ENCODE measurements around the gene HTT.
"Not testable (repeated sequence)": the region's sequence is repeated elsewhere in the genome, so short reads cannot be mapped to it uniquely, and the experiment has no call there.

HTT gene

GRCh38 chr4:3116955-3117354, 42.5 kb downstream of the HTT start:
- no peak for DNase-seq (ENCODE audit: extremely low read depth in 1 of 2, low read depth in 1 of 2)

GRCh38 chr4:3118312-3118711, 43.8 kb downstream of the HTT start:
- DNase-seq (ENCODE audit: extremely low read depth in 1 of 2, low read depth in 1 of 2), result no peak

GRCh38 chr4:3119464-3119863, 45.0 kb downstream of the HTT start:
- DNase-seq (ENCODE audit: extremely low read depth in 1 of 2, low read depth in 1 of 2), result no peak

- no peak for DNase-seq (ENCODE audit: extremely low read depth in 1 of 2, low read depth in 1 of 2)
These were observed 46.6 kb downstream of the HTT start for GRCh38 chr4:3121110-3121509.

- DNase-seq (ENCODE audit: extremely low read depth in 1 of 2, low read depth in 1 of 2), result no peak
These were observed 47.1 kb downstream of the HTT start for GRCh38 chr4:3121596-3121995.

- DNase-seq (ENCODE audit: extremely low read depth in 1 of 2, low read depth in 1 of 2), result no peak
These were observed 47.6 kb downstream of the HTT start for GRCh38 chr4:3122081-3122563.

- DNase-seq (ENCODE audit: extremely low read depth in 1 of 2, low read depth in 1 of 2), result no peak
These were observed 48.7 kb downstream of the HTT start for GRCh38 chr4:3123181-3123671.

- no peak for DNase-seq (ENCODE audit: extremely low read depth in 1 of 2, low read depth in 1 of 2)
These were observed 49.7 kb downstream of the HTT start for GRCh38 chr4:3124070-3124767.

- no peak for DNase-seq (ENCODE audit: extremely low read depth in 1 of 2, low read depth in 1 of 2)
These were observed 52.6 kb downstream of the HTT start for GRCh38 chr4:3127112-3127511.

- DNase-seq (ENCODE audit: extremely low read depth in 1 of 2, low read depth in 1 of 2), result no peak
These were observed 53.6 kb downstream of the HTT start for GRCh38 chr4:3128058-3128457.

GRCh38 chr4:3128976-3129375, 54.5 kb downstream of the HTT start:
- DNase-seq (ENCODE audit: extremely low read depth in 1 of 2, low read depth in 1 of 2), result no peak

GRCh38 chr4:3130201-3130600, 55.7 kb downstream of the HTT start:
- no peak for DNase-seq (ENCODE audit: extremely low read depth in 1 of 2, low read depth in 1 of 2)

- DNase-seq (ENCODE audit: extremely low read depth in 1 of 2, low read depth in 1 of 2), result no peak
These were observed 56.3 kb downstream of the HTT start for GRCh38 chr4:3130826-3131225.

- DNase-seq (ENCODE audit: extremely low read depth in 1 of 2, low read depth in 1 of 2), result no peak
These were observed 59.7 kb downstream of the HTT start for GRCh38 chr4:3134201-3134600.

- no peak for DNase-seq (ENCODE audit: extremely low read depth in 1 of 2, low read depth in 1 of 2)
These were observed 60.9 kb downstream of the HTT start for GRCh38 chr4:3135155-3136011.

GRCh38 chr4:3136454-3136853, 62.0 kb downstream of the HTT start:
- DNase-seq (ENCODE audit: extremely low read depth in 1 of 2, low read depth in 1 of 2), result no peak

GRCh38 chr4:3137908-3138307, 63.4 kb downstream of the HTT start:
- DNase-seq (ENCODE audit: extremely low read depth in 1 of 2, low read depth in 1 of 2), result no peak

GRCh38 chr4:3145234-3145924, 70.9 kb downstream of the HTT start:
- no peak for DNase-seq (ENCODE audit: extremely low read depth in 1 of 2, low read depth in 1 of 2)

GRCh38 chr4:3148926-3149325, 74.4 kb downstream of the HTT start:
- DNase-seq (ENCODE audit: extremely low read depth in 1 of 2, low read depth in 1 of 2), result no peak

GRCh38 chr4:3151238-3151637, 76.8 kb downstream of the HTT start:
- DNase-seq (ENCODE audit: extremely low read depth in 1 of 2, low read depth in 1 of 2), result not testable (repeated sequence)

- no peak for DNase-seq (ENCODE audit: extremely low read depth in 1 of 2, low read depth in 1 of 2)
These were observed 82.9 kb downstream of the HTT start for GRCh38 chr4:3157366-3157765.

Data from activated CD8-positive, alpha-beta memory T cell treated with anti-CD3 and anti-CD28 coated beads for 1 hour (primary cell).